Activated naive CD8-positive, alpha-beta T cell (primary cell): ENCODE results near the gene CHST15.

Experiments
- H3K27ac Mint-ChIP-seq: one replicate; pipeline ENCODE4 v1.8.0; 2021; ENCODE audit warnings: mixed read lengths
- H3K27me3 Mint-ChIP-seq: one replicate; pipeline ENCODE4 v1.8.0; 2021; ENCODE audit warnings: mixed read lengths
- H3K36me3 Mint-ChIP-seq: one replicate; pipeline ENCODE4 v1.8.0; 2021; ENCODE audit warnings: mixed read lengths
- H3K4me1 Mint-ChIP-seq: one replicate; pipeline ENCODE4 v1.8.0; 2021; ENCODE audit warnings: low read depth, mixed read lengths
- H3K4me3 Mint-ChIP-seq: one replicate; pipeline ENCODE4 v1.8.0; 2021; ENCODE audit warnings: mild to moderate bottlenecking, mixed read lengths
- H3K9me3 Mint-ChIP-seq: one replicate; pipeline ENCODE4 v1.8.0; 2021; ENCODE audit warnings: low read depth, mixed read lengths

Gene CHST15

DNA sequence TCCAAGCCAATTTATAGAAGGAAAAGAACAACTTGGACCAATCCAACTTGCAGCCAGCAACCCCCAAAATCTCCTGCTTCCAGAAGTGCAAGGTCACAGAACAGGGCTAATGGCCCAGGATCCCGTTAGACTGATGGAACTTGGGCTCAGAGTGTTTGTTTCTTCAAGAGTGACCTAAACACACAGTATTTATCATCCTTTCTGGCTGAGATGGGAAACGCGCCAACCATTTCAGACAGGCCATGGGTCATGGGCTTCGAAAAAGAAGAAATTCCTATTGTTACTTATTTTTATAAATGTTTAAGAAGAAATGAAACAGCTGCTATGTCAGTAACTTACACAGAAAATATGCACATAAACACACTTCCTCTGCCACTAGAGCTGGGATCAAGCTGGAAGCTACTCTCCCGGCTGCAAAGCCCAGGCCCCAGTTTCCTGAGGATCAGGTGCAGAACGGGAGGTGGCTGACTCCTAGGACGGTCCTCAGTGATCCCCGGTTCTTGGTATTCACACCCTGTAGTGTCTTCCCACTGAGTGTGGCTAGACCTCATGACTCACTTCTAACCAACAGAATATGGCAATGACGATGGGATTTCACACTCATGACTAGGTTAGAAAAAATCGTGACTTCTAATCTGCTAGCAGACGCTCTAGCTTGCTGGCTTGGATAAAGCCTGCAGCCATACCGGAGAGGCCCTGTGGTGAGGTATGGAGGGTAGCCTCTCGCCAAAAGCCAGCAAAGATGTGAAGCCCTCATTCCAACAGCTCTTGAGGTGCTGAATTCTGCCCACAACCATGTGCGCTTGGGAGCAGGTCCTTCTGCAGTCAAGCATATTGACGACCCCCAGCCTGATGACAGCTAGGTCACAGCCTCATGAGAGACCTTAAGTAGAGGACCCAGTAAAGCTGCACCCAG lies 60.2 kb downstream of the CHST15 start:
- Mint-ChIP-seq H3K4me1 (peaks cover 5% of the 10 kb centered on the region), H3K27me3 (peaks cover 5% of the 10 kb centered on the region), H3K27ac (no peak overlapping the region), H3K4me3 (no peak overlapping the region), H3K36me3 (no peaks in the 10 kb centered on the region), H3K9me3 (no peaks in the 10 kb centered on the region)

DNA sequence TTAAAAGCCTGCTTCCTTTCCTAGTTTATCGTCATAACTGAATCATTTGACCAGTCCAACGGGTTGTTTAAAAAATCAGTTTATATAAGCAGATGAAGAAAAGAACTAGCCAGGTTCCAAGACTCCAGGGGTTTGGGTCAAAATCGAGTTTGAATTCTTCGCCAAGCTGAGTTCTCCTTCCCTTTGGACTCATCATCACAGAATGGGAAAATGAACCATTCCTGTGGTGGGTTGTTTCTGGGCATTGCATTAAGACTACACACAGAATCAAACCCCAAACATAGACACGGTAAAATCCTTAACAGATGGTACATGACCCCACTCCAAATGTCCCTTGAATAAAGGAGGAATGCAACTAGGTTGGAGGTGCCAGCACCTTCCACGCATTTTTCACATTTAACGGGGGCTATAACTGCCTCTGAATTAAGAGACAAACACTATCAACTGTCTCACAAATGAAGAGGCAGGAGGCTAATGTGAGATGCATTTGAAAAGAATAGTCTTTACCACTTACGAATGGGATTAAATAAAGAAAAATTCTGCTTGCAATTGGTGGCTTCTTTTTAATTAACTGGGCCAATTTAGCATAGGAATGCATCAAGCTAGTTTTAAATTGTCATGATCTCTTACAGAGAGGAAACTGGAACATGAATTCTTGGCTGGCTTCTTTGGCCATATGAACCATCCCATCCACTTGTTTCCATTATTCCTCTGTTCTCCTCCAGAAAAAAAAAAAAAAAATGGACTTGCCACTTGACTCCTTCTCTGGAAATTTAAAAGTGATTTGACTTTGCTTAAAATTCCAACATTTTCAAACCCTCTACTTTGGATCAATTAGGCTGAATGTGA lies 61.1 kb downstream of the CHST15 start:
- Mint-ChIP-seq H3K27me3 (peaks cover 5% of the 10 kb centered on the region), H3K36me3 (no peaks in the 10 kb centered on the region), H3K4me1 (peaks cover 5% of the 10 kb centered on the region), H3K9me3 (no peaks in the 10 kb centered on the region), H3K4me3 (no peak overlapping the region), H3K27ac (no peak overlapping the region)

DNA sequence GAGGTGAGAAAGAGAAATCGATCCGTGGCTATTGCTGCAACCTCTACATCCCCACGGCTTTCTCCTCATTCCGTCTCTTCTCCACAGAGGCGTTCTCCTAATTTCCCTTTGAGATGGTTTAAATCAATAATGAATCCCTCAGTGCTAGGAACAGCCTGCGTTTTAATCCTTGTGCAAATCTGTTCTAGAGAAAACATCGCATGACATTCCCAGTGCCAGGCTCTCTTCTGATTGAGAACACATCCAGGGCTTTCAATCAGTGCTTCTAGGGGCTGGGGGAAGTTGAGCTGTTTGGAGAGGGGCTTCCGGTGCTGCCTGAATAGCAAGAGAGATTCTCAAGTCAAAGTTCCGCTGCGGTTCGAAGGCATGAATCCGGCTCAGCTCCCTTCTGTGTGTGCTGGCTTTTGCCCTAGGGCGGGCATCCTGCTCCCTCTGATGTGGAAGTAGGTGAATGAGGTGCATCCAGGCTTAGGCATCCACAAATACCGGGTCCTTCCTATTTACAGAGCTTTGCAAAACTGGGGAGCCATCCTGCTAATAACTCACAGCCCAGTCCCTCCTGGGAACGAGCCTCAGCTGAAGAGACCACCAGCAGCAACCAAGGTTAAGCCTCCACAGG lies 62.8 kb downstream of the CHST15 start:
- Mint-ChIP-seq H3K4me3 (no peak overlapping the region), H3K9me3 (no peaks in the 10 kb centered on the region), H3K36me3 (no peaks in the 10 kb centered on the region), H3K4me1 (peaks cover 2% of the 10 kb centered on the region), H3K27ac (no peak overlapping the region), H3K27me3 (peaks cover 2% of the 10 kb centered on the region)

DNA sequence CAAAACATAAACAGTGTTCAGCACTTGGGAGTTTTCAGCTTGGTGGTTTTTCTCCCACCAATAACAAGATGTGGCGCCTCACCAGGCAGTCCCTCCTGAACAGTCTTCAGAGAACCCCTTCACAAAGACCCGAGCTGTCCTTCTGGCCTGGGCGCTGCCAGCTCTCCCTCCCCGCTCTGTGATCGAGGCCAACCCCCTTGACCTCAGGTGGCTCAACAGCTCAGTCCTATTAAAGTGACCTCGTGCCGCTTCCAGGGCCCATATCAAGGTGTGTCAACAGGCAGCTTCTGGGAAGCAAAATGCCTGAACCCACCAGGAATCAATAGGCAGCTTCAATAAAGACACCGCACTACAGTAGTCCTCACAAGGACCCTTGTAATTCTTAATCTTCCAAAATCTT lies 63.3 kb downstream of the CHST15 start:
- Mint-ChIP-seq H3K36me3 (no peaks in the 10 kb centered on the region), H3K9me3 (no peaks in the 10 kb centered on the region), H3K4me1 (no peaks in the 10 kb centered on the region), H3K27me3 (peaks cover 1% of the 10 kb centered on the region), H3K4me3 (no peak overlapping the region), H3K27ac (no peak overlapping the region)

DNA sequence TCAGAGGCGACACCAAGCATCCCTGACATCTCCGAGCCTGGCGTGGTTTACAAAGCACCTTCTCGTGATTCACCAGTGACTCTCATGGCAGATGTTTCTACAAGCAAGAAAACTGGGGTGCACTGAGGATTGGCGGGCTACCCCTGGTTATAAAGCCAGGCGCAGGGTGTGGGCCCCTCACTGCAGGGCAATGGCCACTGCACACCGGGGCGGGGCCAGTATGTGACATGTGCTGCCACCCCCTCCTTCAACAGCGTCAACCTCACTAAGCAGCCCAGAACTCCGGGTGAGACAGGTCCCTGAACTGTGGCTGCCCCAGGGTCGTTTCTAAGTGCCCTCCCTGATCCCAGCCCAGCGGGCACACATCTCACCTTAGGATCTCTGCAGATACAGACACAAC lies 63.8 kb downstream of the CHST15 start:
- Mint-ChIP-seq H3K4me3 (no peak overlapping the region), H3K9me3 (no peaks in the 10 kb centered on the region), H3K27ac (no peak overlapping the region), H3K36me3 (no peaks in the 10 kb centered on the region), H3K4me1 (no peaks in the 10 kb centered on the region), H3K27me3 (peaks cover 1% of the 10 kb centered on the region)

DNA sequence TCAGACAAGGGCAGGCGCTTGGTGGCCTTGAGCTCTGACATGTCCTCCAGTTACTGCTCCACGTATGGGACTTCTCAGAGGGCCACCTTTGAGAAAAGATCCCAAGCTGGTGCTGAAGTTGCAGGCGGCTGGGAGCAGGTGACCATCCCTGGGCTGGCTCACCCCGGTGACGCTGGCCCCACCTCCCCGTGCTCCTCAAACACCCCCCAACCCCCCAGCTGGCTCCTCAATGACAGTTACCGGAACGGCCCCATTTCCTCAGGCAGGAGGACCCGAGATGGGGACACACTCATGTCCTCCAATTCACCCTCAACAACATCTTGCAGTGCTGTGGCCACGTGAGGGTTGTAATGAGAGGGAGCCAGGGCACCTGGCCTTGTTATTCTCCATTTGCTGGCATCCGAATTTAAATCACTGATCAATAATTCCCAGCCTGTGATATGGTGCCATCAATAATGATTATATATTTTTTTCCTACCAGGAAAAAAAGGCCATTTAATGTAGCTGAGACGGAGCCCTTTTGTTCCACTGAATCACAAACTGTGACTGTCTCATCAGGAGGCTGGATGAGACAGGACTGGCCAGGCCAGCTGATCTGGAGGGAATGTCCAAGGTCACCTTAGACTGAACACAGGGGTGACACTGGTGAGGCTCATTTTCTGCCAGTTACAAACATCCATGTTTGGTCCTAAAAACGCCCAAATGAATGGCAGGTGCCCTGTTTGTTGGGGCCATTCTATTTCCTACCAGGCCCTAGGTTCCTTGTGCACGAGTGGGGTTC lies 64.5 kb downstream of the CHST15 start:
- Mint-ChIP-seq H3K27ac (no peak overlapping the region), H3K36me3 (no peaks in the 10 kb centered on the region), H3K27me3 (peaks cover 2% of the 10 kb centered on the region), H3K4me1 (no peaks in the 10 kb centered on the region), H3K4me3 (no peak overlapping the region), H3K9me3 (no peaks in the 10 kb centered on the region)

DNA sequence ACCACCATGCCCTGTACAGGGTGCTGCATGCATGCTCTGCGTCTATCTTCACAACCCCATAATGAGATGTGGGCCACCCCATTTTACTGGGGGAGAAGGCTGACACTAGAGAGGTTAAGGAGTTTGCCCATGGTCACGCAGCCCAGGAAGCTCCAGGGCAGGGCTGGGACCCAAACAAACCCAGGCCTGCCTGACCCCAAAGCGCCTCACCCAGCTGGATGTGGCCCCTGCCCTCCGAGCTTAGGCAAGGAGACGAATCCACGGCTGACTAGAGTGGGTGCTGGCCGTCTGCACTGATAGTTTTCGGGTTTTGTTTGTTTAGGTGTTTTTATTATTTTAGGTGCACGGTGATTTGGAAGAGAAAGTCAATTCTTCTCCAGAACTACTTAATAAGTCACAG lies 65.7 kb downstream of the CHST15 start:
- Mint-ChIP-seq H3K4me3 (no peak overlapping the region), H3K4me1 (no peaks in the 10 kb centered on the region), H3K27ac (no peak overlapping the region)

DNA sequence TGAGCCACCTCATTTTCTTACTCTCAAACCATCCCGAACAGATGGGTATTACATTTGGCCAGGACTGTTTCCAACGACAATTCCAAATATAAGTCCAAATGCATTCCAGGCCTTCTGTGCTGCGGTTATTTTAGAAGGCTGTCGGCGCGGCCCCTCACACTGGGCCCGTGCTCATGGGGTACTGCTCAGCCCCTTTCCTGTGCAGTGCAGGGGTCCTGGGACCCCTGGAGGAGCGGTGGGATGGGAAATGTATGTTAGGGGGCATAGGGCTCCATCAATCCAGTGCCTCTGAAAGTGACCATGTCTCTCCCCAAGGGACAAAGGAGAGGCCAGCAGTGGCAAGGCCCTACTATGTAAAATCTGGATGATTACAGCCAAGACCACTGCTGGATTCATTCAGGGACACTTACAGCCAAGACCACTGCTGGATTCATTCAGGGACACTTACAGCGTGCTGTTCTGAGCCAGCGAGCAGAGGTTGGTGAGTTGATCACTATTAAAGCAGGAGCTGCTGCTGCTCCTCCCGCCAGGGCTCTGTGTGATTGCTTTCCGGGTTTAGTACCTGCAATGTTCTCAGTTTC lies 66.3 kb downstream of the CHST15 start:
- no peaks in the 10 kb centered on the region for H3K9me3 Mint-ChIP-seq
- no peaks in the 10 kb centered on the region for H3K4me1 Mint-ChIP-seq
- H3K27me3 Mint-ChIP-seq, result peaks cover 2% of the 10 kb centered on the region
- no peaks in the 10 kb centered on the region for H3K36me3 Mint-ChIP-seq
- no peak overlapping the region for H3K4me3 Mint-ChIP-seq
- H3K27ac Mint-ChIP-seq, result no peak overlapping the region

More for the DNA sequence above, 65.7 kb downstream of the CHST15 start:
- Mint-ChIP-seq H3K9me3 (no peaks in the 10 kb centered on the region), H3K27me3 (peaks cover 2% of the 10 kb centered on the region), H3K36me3 (no peaks in the 10 kb centered on the region)

DNA sequence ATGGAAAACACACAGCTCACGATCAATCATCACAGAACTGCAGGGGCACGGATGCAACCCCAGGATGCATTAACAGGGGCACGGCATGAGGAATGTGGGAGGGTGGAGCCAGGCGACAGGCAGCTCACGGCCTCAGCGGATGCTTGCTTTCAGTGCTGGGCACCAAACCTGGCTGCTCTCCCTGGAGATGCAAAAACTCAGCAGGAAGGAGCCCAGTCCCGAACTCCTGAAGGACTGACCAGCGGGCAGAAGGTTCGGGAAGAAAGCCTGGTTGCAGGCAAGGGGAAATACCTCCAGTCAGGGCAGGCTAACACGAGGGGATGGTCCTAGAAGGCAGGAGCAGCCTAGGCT lies 66.8 kb downstream of the CHST15 start:
- Mint-ChIP-seq H3K4me3 (no peak overlapping the region), H3K36me3 (no peaks in the 10 kb centered on the region), H3K4me1 (no peaks in the 10 kb centered on the region), H3K27ac (no peak overlapping the region), H3K27me3 (peaks cover 2% of the 10 kb centered on the region), H3K9me3 (no peaks in the 10 kb centered on the region)

DNA sequence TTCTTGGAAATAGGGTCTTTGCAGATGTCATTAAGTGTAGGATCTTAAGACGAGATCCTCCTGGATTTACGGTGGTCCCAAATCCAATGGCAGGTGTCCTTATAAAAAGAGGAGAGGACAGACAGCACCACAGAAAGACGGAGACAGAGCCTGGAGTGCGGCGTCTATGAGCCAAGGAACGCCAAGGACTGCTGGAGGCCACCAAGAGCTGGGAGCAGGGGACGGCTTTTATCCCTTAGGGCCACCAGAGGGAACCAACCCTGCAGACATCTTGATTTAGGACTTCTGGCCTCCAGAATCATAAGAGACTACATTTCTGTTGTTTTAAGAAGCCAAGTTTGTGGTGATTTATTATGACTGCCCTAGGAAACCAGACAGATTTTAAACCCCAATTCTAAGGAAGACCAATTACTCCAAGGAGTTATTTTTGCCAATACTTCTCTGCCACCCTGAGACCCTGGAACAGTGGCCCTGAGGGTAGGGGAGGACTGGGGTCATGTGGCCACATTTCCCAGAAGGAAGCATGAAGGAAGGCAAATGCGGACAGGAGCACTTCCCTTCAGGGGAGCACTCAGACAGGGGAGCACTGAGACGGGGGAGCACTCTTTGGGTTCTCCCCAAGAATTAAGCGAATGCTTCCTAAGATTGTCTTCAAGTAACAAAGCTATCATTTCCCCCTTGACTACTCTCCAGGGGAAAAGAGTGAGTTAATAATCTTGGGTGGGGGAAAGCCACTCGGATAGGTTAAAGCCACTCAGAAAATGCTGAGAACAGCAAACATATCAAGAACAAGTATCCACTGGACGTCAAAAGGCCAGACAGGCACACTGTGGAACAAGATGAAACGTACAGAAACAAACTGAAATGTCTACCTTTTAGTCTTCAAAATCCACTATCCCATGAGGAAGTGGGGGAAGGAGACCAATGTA lies 67.5 kb downstream of the CHST15 start:
- no peak overlapping the region for H3K4me3 Mint-ChIP-seq
- H3K27me3 Mint-ChIP-seq, result peaks cover 2% of the 10 kb centered on the region
- no peaks in the 10 kb centered on the region for H3K4me1 Mint-ChIP-seq
- no peaks in the 10 kb centered on the region for H3K9me3 Mint-ChIP-seq
- no peak overlapping the region for H3K27ac Mint-ChIP-seq
- H3K36me3 Mint-ChIP-seq, result no peaks in the 10 kb centered on the region

DNA sequence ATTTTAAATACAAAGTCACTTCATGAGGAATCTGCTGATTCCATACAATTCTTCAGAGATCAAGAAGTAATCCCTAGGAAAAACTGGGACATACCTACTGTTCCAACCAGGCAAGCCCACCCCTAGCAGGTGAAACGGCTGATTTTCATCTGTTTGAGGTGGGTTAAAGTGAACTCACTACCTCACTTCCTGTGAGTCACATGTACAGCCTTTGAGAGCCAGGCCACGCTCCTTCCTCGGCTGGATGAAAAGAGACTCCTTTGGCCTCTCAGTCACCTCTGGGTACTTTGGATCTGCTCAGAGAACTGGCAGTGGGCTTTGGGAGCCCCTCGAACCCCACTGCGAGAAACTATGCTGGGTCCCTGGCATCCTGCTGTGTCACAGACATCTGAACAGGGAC lies 68.2 kb downstream of the CHST15 start:
- Mint-ChIP-seq H3K4me1 (no peaks in the 10 kb centered on the region), H3K4me3 (no peak overlapping the region), H3K27me3 (peaks cover 2% of the 10 kb centered on the region), H3K36me3 (no peaks in the 10 kb centered on the region), H3K9me3 (no peaks in the 10 kb centered on the region), H3K27ac (no peak overlapping the region)

DNA sequence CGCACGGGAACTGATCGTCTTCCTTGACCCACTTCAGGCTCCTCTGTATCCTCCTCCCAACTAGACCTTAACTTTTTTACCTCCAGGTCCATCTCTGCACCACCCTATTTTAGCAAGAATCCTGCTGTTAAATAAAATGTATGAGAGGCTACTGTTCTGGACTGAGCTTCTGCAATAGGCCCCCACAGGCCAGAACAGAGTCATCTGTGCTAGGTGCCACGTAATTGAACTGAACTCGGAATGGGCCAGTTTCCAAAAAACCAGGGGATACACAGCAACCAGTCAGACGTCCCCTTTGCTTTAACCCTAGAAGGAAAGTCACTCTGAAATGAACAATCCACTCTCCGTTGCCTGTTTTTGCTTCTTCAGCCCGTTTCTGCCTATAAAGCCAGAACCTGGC lies 71.3 kb downstream of the CHST15 start:
- Mint-ChIP-seq H3K9me3 (no peaks in the 10 kb centered on the region), H3K36me3 (no peaks in the 10 kb centered on the region), H3K27me3 (peaks cover 1% of the 10 kb centered on the region), H3K4me1 (no peaks in the 10 kb centered on the region), H3K27ac (no peak overlapping the region), H3K4me3 (no peak overlapping the region)

DNA sequence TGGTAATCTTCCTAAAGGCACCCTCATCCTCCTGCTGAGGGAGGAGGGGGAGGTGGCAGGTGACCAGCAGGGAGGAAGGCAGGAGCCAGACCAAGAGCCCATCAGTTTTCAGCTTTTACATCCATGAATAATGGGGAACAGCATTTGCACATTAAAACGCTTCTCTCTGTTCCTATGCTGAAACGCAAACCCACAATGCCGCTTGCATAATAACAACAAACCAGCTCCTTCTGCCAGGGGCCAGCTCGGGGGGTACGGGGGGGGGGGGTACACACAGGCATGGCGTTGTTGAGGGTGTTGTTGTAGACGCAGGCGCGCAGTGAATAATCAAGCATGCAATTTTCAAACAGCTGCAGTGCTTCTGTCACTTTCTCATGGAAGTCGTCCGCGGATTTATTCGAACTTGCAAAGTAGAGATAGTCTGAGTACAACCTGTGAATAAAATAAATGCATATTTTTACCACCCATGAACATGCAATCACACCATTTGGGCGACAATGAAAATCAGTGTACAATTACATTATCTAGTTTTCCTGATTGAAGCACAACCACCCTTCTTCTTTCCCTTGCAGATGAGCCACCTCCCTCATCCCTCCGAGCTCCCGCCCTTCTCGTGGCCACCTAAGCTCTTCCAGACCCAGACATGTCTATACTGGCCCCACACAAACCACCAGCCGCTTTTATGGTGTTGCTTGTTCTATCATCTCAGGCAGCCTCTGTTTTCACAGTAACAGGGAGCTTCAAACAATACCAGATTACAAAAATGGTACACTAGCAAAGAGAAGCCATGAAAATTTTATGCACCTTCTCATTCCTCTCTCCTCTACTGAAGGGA lies 72.2 kb downstream of the CHST15 start:
- H3K27me3 Mint-ChIP-seq, result peaks cover 1% of the 10 kb centered on the region
- H3K9me3 Mint-ChIP-seq, result no peaks in the 10 kb centered on the region
- H3K4me3 Mint-ChIP-seq, result no peak overlapping the region
- H3K27ac Mint-ChIP-seq, result no peak overlapping the region
- no peaks in the 10 kb centered on the region for H3K4me1 Mint-ChIP-seq
- no peaks in the 10 kb centered on the region for H3K36me3 Mint-ChIP-seq
